AG10803 (cell line): ENCODE data around the gene GULP1.

Source experiments
- DNase-seq: peaks from one replicate; pipeline ENCODE4 v3.0.0; 2010; ENCODE audit warnings: low read depth
- H3K4me3 ChIP-seq: 2 replicates; pipeline ENCODE4 v1.5.1; 2011; ENCODE audit warnings: mild to moderate bottlenecking, low read length, control low read depth
- CTCF ChIP-seq: conservative IDR thresholded peaks from 2 replicates; pipeline ENCODE4 v1.5.1; 2011; ENCODE audit warnings: mild to moderate bottlenecking, low read length, control low read depth, inconsistent platforms

GULP1 gene

GRCh38 chr2:188388831-188389230 is 97.2 kb downstream of the GULP1 start:
- no peak for DNase-seq
- H3K4me3 ChIP-seq = no peak overlapping the region
- TF ChIP-seq CTCF = no peak

- TF ChIP-seq CTCF = no peak
- DNase-seq = no peak
- H3K4me3 ChIP-seq = no peak overlapping the region
Observed at GRCh38 chr2:188391354-188391753, 99.7 kb downstream of the GULP1 start.

GRCh38 chr2:188394931-188395472 is 103.3 kb downstream of the GULP1 start:
- DNase-seq = no peak
- no peak overlapping the region for H3K4me3 ChIP-seq
- TF ChIP-seq CTCF = no peak

GRCh38 chr2:188395903-188396689 is 104.4 kb downstream of the GULP1 start:
- TF ChIP-seq CTCF = no peak
- DNase-seq = no peak
- no peak overlapping the region for H3K4me3 ChIP-seq

GRCh38 chr2:188399159-188399558 is 107.5 kb downstream of the GULP1 start:
- DNase-seq = no peak
- TF ChIP-seq CTCF = no peak
- H3K4me3 ChIP-seq = no peak overlapping the region

- no peak overlapping the region for H3K4me3 ChIP-seq
- no peak for DNase-seq
- TF ChIP-seq CTCF = no peak
Observed at GRCh38 chr2:188403676-188404075, 112.0 kb downstream of the GULP1 start.
